ENCODE data around the gene ACSF2. TPM values are rescaled to one million over a fixed set of nuclear protein-coding genes. Genes with fewer than 3 reads are reported as not detected.

ACSF2 gene
- total and polyA plus RNA-seq, 2 donors (not counting 3 experiments of a cell fraction or from before 2014, with no cell fraction given) = 33.2 to 37.2 TPM

GRCh38 chr17:50481648-50482047 is 55.6 kb downstream of the ACSF2 start:
- dilution Hi-C loops (cut with MboI; ENCODE audit: extremely low pct_ligation_motif_present, low sequenced_read_pairs) = no loop called here

More at GRCh38 chr17:50481648-50482047, 55.6 kb downstream of the ACSF2 start:
- Histone ChIP-seq H3K9me1 (replicated peaks; ENCODE audit: control insufficient read depth, extremely low read depth, insufficient read depth, low read length) (no peaks in the 10 kb centered on the region), H3K27me3 (ENCODE audit: control insufficient read depth in 2 of 2, insufficient read depth in 2 of 2, low read length in 2 of 2) (peaks cover under 1 to 2% of the 10 kb centered on the region in 2 experiments), H3K27ac (ENCODE audit: insufficient read depth, low read depth, low read length) (no peak overlapping the region), H3K4me2 (ENCODE audit: insufficient read depth, low read length) (no peak overlapping the region), H3K36me3 (ENCODE audit: control insufficient read depth in 2 of 2, extremely low read depth in 1 of 2, insufficient read depth in 2 of 2, low read length in 2 of 2) (peaks cover 2 to 13% of the 10 kb centered on the region in 2 experiments), H3K4me1 (ENCODE audit: control insufficient read depth, extremely low read depth, insufficient read depth, low read length) (peaks cover 20% of the 10 kb centered on the region), H3K9ac (replicated peaks; ENCODE audit: extremely low read depth, insufficient read depth, low read length) (no peak overlapping the region), H2AFZ (ENCODE audit: low read depth, low read length) (no peak overlapping the region), H3K4me3 (replicated peaks in 1 of 3; ENCODE audit: insufficient read depth in 1 of 3, low read depth in 1 of 3, low read length in 3 of 3) (no peak overlapping the region), H3K9me3 (replicated peaks; ENCODE audit: control insufficient read depth, insufficient read depth, low read length) (no peaks in the 10 kb centered on the region), H3K79me2 (ENCODE audit: control insufficient read depth, insufficient read depth, low read length) (peaks cover 8% of the 10 kb centered on the region), H4K20me1 (replicated peaks; ENCODE audit: control insufficient read depth, extremely low read depth, insufficient read depth, low read length) (no peaks in the 10 kb centered on the region)
- POLR2A ChIA-PET = no interaction called here
- TF ChIP-seq, protein P1, sequence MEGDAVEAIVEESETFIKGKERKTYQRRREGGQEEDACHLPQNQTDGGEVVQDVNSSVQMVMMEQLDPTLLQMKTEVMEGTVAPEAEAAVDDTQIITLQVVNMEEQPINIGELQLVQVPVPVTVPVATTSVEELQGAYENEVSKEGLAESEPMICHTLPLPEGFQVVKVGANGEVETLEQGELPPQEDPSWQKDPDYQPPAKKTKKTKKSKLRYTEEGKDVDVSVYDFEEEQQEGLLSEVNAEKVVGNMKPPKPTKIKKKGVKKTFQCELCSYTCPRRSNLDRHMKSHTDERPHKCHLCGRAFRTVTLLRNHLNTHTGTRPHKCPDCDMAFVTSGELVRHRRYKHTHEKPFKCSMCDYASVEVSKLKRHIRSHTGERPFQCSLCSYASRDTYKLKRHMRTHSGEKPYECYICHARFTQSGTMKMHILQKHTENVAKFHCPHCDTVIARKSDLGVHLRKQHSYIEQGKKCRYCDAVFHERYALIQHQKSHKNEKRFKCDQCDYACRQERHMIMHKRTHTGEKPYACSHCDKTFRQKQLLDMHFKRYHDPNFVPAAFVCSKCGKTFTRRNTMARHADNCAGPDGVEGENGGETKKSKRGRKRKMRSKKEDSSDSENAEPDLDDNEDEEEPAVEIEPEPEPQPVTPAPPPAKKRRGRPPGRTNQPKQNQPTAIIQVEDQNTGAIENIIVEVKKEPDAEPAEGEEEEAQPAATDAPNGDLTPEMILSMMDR (IDR thresholded peaks at IDR 0.05; ENCODE audit: extremely low read depth in 1 of 2, insufficient read depth in 1 of 2, low read depth in 1 of 2, low read length in 2 of 2) = no peak
- TF ChIP-seq, protein P2, sequence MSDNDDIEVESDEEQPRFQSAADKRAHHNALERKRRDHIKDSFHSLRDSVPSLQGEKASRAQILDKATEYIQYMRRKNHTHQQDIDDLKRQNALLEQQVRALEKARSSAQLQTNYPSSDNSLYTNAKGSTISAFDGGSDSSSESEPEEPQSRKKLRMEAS (IDR thresholded peaks at IDR 0.05; ENCODE audit: insufficient read depth, insufficient read length) = no peak
- no peak for TF ChIP-seq POLR2A (IDR thresholded peaks at IDR 0.05; ENCODE audit: low read depth, low read length)
- no peak for TF ChIP-seq JUN (IDR thresholded peaks at IDR 0.05; ENCODE audit: borderline replicate concordance, insufficient read depth, insufficient read length, low read depth)
- no peak for TF ChIP-seq GATA2 (IDR thresholded peaks at IDR 0.05; ENCODE audit: insufficient read depth, insufficient read length, low read depth, low read length)
- TF ChIP-seq FOS (IDR thresholded peaks at IDR 0.05; ENCODE audit: borderline replicate concordance, insufficient read depth, low read length) = no peak
- TF ChIP-seq MYC (IDR thresholded peaks at IDR 0.05; ENCODE audit: low read depth, low read length) = no peak
- no peak for TF ChIP-seq EZH2 (IDR thresholded peaks at IDR 0.05; ENCODE audit: borderline replicate concordance, low read depth, low read length, severe bottlenecking)
- no peak for TF ChIP-seq POLR2AphosphoS5 (IDR thresholded peaks at IDR 0.05; ENCODE audit: insufficient read depth, low read depth, low read length)
- FAIRE-seq (no peak), DNase-seq (ENCODE audit: low read depth, low spot score) (no peak)
- intact Hi-C loops (cut with micrococcal nuclease) = loop anchor here (1.0 to 5.0 kb wide), 7 partner anchors 20 to 361 kb away; partner anchors contain the start of gene SPATA20
- CTCF ChIA-PET = interaction anchor here (0.8 to 3.1 kb wide), 4 partner anchors 20 to 146 kb away, joined by 3 to 28 read pairs (median 13); no protein-coding TSS in a partner anchor
- no TSS peak for BruUV-seq (replicated peaks)

Measured in endothelial cell of umbilical vein (primary cell).